Measurements from ENCODE around the gene CCDC40. TPM values are rescaled to one million over a fixed set of nuclear protein-coding genes. Genes with fewer than 3 reads are reported as not detected.

CCDC40 gene
- total and polyA plus RNA-seq, 2 of the 13 experiments (the other 11 are each of a cell fraction or from before 2014, with no cell fraction given): 4.1 to 5.5 TPM

DNA sequence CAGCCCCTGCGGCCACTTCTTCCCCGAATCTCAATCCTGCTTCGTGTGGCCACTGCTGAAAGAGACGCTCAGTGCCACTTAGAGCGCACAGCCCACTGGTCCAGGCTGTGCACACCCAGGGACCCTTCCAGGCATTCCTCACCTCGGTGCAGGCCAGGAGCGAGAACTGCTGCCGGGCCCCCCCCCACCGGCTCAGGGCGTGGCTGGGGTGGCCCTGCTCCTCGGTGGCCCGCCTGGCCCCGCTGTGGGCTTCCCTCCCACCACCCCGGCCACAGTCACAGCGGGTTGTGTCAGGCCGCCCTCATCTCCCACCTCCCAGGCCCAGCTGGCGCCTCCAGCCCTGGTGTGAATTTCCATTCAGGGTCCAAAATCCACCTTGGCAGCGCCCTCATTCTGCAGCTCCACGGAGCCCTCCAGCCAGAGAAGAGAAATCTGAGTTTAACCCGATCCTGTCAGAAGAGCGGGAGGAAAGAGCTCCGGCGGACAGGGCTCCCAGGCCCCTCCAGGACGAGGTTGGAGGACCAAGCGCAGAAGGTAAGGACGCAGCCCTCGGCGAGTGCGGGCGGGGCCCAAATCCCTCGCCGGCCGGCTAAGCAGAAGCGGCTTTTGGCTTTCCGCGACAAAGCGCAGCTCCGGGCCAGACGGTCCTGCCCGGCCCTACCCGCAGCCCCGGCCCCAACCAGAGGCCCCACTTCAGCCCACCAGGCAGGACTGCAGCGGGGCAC is 12.8 kb upstream of the CCDC40 start (continued):
- TF ChIP-seq EED (CRISPR knock-in tag; IDR thresholded peaks at IDR 0.05) (0 out of 2 replicates have a peak, but pooled peaks have one; percentile 38), ZMYM2 (CRISPR knock-in tag; IDR thresholded peaks at IDR 0.05) (no peak), THAP11 (CRISPR knock-in tag; IDR thresholded peaks at IDR 0.05) (peak; percentile 56; the same call in 1 of the 2 replicates), ZNF44 (CRISPR knock-in tag; IDR thresholded peaks at IDR 0.05) (0 out of 2 replicates have a peak, but pooled peaks have one; percentile 77), ZNF629 (CRISPR knock-in tag; conservative IDR thresholded peaks at IDR 0.05) (0 out of 2 replicates have a peak, but pooled peaks have one; percentile 20), SRF (IDR thresholded peaks at IDR 0.05; ENCODE audit: low read depth, low read length) (no peak), CEBPG (CRISPR knock-in tag; IDR thresholded peaks at IDR 0.05) (peak; percentile 44; the same call in 1 of the 2 replicates), HNF4A (CRISPR knock-in tag; IDR thresholded peaks at IDR 0.05) (peak; percentile 98), NCOA1 (CRISPR knock-in tag; IDR thresholded peaks at IDR 0.05) (peak; percentile 64; the same call in 1 of the 2 replicates), TGIF2 (CRISPR knock-in tag; IDR thresholded peaks at IDR 0.05) (peak; percentile 69; the same call in 1 of the 2 replicates), NR2F2 (IDR thresholded peaks at IDR 0.05; ENCODE audit: borderline replicate concordance, low read depth) (peak; percentile 10; the same call in 1 of the 2 replicates), ZNF75D (CRISPR knock-in tag; IDR thresholded peaks at IDR 0.05; ENCODE audit: borderline replicate concordance) (no peak), HNRNPK (IDR thresholded peaks at IDR 0.05; ENCODE audit: low read depth, low read length, poor library complexity, severe bottlenecking) (peak; percentile 65), TCF7 (IDR thresholded peaks at IDR 0.05; ENCODE audit: low read depth) (no peak)
- TF ChIP-seq, protein P1, sequence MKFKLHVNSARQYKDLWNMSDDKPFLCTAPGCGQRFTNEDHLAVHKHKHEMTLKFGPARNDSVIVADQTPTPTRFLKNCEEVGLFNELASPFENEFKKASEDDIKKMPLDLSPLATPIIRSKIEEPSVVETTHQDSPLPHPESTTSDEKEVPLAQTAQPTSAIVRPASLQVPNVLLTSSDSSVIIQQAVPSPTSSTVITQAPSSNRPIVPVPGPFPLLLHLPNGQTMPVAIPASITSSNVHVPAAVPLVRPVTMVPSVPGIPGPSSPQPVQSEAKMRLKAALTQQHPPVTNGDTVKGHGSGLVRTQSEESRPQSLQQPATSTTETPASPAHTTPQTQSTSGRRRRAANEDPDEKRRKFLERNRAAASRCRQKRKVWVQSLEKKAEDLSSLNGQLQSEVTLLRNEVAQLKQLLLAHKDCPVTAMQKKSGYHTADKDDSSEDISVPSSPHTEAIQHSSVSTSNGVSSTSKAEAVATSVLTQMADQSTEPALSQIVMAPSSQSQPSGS (CRISPR knock-in tag; IDR thresholded peaks at IDR 0.05): peak; percentile 46; the same call in 1 of the 2 replicates
- TF ChIP-seq, protein P2, sequence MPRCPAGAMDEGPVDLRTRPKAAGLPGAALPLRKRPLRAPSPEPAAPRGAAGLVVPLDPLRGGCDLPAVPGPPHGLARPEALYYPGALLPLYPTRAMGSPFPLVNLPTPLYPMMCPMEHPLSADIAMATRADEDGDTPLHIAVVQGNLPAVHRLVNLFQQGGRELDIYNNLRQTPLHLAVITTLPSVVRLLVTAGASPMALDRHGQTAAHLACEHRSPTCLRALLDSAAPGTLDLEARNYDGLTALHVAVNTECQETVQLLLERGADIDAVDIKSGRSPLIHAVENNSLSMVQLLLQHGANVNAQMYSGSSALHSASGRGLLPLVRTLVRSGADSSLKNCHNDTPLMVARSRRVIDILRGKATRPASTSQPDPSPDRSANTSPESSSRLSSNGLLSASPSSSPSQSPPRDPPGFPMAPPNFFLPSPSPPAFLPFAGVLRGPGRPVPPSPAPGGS (CRISPR knock-in tag; IDR thresholded peaks at IDR 0.05): 0 out of 2 replicates have a peak, but pooled peaks have one; percentile 67
- TF ChIP-seq, protein P3, sequence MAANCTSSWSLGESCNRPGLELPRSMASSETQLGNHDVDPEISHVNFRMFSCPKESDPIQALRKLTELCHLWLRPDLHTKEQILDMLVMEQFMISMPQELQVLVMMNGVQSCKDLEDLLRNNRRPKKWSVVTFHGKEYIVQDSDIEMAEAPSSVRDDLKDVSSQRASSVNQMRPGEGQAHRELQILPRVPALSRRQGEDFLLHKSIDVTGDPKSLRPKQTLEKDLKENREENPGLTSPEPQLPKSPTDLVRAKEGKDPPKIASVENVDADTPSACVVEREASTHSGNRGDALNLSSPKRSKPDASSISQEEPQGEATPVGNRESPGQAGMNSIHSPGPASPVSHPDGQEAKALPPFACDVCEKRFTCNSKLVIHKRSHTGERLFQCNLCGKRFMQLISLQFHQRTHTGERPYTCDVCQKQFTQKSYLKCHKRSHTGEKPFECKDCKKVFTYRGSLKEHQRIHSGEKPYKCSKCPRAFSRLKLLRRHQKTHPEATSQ (CRISPR knock-in tag; IDR thresholded peaks at IDR 0.05; ENCODE audit: borderline replicate concordance): 0 out of 2 replicates have a peak, but pooled peaks have one; percentile 38
- TF ChIP-seq, protein P4, sequence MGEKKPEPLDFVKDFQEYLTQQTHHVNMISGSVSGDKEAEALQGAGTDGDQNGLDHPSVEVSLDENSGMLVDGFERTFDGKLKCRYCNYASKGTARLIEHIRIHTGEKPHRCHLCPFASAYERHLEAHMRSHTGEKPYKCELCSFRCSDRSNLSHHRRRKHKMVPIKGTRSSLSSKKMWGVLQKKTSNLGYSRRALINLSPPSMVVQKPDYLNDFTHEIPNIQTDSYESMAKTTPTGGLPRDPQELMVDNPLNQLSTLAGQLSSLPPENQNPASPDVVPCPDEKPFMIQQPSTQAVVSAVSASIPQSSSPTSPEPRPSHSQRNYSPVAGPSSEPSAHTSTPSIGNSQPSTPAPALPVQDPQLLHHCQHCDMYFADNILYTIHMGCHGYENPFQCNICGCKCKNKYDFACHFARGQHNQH (CRISPR knock-in tag; IDR thresholded peaks at IDR 0.05): peak; percentile 73; the same call in 1 of the 2 replicates
- TF ChIP-seq, protein P5, sequence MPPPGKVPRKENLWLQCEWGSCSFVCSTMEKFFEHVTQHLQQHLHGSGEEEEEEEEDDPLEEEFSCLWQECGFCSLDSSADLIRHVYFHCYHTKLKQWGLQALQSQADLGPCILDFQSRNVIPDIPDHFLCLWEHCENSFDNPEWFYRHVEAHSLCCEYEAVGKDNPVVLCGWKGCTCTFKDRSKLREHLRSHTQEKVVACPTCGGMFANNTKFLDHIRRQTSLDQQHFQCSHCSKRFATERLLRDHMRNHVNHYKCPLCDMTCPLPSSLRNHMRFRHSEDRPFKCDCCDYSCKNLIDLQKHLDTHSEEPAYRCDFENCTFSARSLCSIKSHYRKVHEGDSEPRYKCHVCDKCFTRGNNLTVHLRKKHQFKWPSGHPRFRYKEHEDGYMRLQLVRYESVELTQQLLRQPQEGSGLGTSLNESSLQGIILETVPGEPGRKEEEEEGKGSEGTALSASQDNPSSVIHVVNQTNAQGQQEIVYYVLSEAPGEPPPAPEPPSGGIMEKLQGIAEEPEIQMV (CRISPR knock-in tag; IDR thresholded peaks at IDR 0.05; ENCODE audit: low read depth): peak; percentile 22
- TF ChIP-seq, protein P6, sequence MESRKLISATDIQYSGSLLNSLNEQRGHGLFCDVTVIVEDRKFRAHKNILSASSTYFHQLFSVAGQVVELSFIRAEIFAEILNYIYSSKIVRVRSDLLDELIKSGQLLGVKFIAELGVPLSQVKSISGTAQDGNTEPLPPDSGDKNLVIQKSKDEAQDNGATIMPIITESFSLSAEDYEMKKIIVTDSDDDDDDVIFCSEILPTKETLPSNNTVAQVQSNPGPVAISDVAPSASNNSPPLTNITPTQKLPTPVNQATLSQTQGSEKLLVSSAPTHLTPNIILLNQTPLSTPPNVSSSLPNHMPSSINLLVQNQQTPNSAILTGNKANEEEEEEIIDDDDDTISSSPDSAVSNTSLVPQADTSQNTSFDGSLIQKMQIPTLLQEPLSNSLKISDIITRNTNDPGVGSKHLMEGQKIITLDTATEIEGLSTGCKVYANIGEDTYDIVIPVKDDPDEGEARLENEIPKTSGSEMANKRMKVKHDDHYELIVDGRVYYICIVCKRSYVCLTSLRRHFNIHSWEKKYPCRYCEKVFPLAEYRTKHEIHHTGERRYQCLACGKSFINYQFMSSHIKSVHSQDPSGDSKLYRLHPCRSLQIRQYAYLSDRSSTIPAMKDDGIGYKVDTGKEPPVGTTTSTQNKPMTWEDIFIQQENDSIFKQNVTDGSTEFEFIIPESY (CRISPR knock-in tag; IDR thresholded peaks at IDR 0.05): peak; percentile 33; the same call in 1 of the 2 replicates
